Retinal pigment epithelial cell (primary cell): ENCODE data around the gene LRRC38.

Experiments
- DNase-seq: peaks from one replicate; pipeline ENCODE4 v3.0.0-alpha.2; 2010; ENCODE audit warnings: low read depth
- H3K4me3 ChIP-seq: 2 replicates; pipeline ENCODE4 v1.5.1; 2011; ENCODE audit warnings: mild to moderate bottlenecking, low read length, control low read depth, moderate library complexity
- TF ChIP-seq, protein P1 (sequence below): conservative IDR thresholded peaks from 2 replicates; pipeline ENCODE4 v1.5.1; 2011; ENCODE audit warnings: low read depth, low read length, control low read depth, inconsistent platforms

The LRRC38 gene

DNA sequence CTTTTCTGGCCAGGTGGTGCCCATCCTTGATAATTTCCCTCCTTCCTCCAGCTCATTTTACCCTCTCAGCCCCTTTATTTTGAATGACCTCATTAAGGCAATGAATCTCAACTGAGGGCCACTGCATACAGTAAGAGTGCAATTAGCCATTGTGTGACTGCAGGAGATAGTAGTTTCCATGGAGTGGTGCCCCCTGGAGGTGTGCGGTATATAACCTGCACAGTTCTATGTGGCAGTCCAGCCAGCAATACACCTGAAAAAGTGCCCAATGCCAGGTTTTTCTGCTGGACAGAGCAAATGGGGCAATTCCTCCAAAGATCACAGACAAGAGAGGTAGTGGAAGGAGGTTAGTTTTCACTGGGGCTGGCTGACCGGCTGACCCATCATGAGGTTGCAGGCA, 25.9 kb upstream of the LRRC38 start:
- no peak overlapping the region for H3K4me3 ChIP-seq
- DNase-seq = no peak
- TF ChIP-seq, protein P1, sequence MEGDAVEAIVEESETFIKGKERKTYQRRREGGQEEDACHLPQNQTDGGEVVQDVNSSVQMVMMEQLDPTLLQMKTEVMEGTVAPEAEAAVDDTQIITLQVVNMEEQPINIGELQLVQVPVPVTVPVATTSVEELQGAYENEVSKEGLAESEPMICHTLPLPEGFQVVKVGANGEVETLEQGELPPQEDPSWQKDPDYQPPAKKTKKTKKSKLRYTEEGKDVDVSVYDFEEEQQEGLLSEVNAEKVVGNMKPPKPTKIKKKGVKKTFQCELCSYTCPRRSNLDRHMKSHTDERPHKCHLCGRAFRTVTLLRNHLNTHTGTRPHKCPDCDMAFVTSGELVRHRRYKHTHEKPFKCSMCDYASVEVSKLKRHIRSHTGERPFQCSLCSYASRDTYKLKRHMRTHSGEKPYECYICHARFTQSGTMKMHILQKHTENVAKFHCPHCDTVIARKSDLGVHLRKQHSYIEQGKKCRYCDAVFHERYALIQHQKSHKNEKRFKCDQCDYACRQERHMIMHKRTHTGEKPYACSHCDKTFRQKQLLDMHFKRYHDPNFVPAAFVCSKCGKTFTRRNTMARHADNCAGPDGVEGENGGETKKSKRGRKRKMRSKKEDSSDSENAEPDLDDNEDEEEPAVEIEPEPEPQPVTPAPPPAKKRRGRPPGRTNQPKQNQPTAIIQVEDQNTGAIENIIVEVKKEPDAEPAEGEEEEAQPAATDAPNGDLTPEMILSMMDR = no peak

DNA sequence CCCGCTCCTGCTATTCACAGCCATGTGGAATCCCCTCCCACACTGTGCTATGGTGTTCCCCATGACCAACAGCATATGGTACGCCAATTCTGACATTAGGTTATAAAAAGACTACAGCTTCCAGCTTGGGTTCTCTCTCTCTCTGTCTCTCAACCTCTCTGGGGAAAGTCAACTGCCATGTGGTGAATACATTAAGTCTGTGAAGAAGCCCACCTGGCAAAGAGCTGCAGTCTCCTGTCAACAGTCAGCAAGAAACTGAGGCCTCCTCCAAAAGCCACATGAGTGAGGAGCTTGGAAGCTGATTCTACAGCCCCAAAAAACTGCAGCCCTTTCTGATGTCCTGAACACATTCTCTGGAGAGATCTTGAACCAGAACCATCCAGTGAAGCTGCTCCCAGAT, 25.0 kb upstream of the LRRC38 start:
- TF ChIP-seq, protein P1 = no peak
- no peak overlapping the region for H3K4me3 ChIP-seq
- no peak for DNase-seq

DNA sequence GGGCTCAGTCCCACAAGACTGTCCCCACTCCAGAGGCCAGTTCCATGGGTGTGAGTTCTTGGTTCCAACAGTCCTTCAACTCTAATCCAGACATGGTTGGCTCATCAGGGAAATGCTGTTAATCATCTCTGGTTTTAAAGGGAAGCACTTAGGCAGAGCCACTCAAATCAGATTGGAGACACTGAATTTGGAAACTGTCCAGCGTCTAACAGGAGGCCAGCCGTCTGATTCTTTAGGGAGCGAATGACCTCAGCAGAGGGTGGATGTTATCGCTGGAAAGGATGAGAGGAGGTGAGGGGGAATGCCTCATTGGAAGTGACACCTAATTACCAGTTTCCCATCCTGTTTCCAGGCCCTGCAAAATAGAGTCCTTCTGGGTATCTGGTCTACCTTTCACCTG, 22.8 kb upstream of the LRRC38 start:
- TF ChIP-seq, protein P1 = no peak
- H3K4me3 ChIP-seq = no peak overlapping the region
- no peak for DNase-seq

DNA sequence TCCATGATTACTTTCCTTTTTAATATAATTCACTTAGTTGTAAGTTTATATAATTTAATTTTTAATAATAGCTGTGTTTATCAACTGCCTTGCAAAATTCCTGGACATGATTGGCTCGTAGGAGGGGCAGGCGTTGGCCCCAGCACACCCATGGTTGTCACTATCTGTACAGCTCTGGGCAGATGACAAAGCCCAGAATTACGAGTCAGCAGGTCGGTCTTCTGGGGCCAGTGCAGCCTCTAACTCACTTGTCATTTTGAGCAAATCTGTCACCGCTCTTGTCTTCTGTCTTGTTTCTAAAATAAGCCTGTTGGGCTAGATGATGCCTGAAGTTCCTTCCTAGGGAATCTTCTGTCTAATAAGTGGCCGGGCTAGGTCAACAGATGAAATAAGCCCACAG, 21.4 kb upstream of the LRRC38 start:
- TF ChIP-seq, protein P1 = no peak
- H3K4me3 ChIP-seq = no peak overlapping the region
- DNase-seq = no peak

DNA sequence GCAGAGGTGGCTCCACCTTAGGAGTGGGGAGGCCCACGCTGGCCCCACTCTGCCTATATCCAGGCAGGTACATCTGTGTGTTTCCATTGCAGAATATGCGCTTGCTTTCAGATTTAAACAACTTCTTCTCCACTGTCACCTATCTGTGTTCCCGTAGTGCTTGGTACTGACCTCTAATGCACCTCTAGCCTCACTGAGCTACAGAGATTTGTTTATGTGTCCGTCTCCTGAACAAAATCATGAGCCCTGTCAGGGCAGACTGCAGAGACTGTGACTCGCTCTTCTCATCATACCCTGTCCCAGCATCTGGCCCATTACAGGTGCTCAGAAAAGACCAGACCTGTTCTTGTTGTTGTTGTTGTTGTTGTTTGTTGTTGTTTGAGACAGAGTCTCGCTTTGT, 14.5 kb upstream of the LRRC38 start:
- H3K4me3 ChIP-seq = no peak overlapping the region
- no peak for DNase-seq
- TF ChIP-seq, protein P1 = no peak

DNA sequence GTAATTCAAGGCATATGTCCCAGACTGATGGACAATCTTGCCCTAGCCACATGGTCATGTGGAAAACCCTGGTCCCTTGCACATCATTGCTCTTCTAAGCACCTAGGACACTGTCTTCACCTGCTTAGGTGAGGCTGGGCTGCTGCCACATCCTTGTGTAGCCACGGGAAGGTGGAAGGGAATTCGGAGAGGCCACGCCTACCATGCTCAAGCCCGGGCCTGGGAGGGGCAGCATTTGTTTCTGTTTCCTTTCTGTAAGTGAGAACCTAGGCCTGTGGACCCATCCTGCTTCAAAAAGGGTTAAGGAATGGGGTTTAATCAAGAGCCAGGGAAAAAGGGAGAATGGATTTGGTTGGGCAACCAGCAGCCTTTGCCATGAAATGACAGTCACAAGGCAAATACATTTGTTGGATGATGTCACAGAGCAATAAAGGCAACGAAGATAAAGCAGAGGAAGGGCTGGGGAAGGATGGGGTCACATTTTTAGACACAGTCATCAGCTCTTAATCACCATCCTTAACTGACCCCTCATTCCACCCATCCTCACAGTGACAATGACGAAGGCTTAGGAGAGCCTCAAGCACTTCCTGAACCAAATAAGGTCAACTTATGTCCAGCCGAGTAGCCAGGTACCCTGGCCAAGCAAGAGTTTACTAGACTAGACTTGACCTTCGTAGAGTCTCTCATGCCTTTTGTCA, 10.1 kb upstream of the LRRC38 start:
- H3K4me3 ChIP-seq = no peak overlapping the region
- TF ChIP-seq, protein P1 = no peak
- DNase-seq = no peak

DNA sequence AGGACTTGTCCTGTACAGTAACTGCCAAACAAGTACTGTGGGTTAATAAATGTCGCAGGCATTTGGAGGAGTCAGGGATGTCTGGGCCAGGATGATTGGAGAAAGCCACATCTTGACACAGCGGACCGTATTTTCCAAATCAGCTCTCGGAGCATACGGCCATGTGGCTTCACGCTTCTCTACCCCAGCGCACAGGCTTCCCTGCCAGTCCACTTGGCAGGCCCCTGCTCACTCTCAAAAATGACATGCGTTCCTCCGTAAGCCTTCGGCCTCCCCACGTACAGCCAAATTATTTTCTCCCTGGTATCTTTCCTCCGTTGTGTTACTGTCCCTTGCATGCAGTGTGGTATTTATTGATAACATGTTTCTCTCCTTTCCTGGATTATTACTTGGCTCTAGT, 7.2 kb upstream of the LRRC38 start:
- no peak overlapping the region for H3K4me3 ChIP-seq
- TF ChIP-seq, protein P1 = no peak
- no peak for DNase-seq
